ENCODE results near the gene PRKAB2. TPM values are rescaled to one million over a fixed set of nuclear protein-coding genes. Genes with fewer than 3 reads are reported as not detected.

The PRKAB2 gene
- total and polyA plus RNA-seq, 2 of the 13 experiments (the other 11 are each of a cell fraction or from before 2014, with no cell fraction given) = 44.0 to 118 TPM

- H2AFZ ChIP-seq (ENCODE audit: low read length) = no peak overlapping the region
- H3K4me3 ChIP-seq (replicated peaks in 1 of 3; ENCODE audit: insufficient read depth in 1 of 3, low read depth in 2 of 3, low read length in 3 of 3) = no peak overlapping the region
- no peak overlapping the region for H3K9ac ChIP-seq (ENCODE audit: insufficient read depth, low read depth, low read length)
- POLR2A ChIA-PET = no interaction called here
- H3K27me3 ChIP-seq (ENCODE audit: control insufficient read depth in 1 of 2, insufficient read depth in 2 of 2, low read length in 2 of 2) = no peaks in the 10 kb centered on the region
- no peak overlapping the region for H3K27ac ChIP-seq (ENCODE audit: extremely low read length, insufficient read depth, low read length)
- DNase-seq (ENCODE audit: low spot score) = no peak
- H4K20me1 ChIP-seq (ENCODE audit: insufficient read depth, low read length) = no peaks in the 10 kb centered on the region; the same call in 1 of the 2 replicates
- H3K4me2 ChIP-seq (ENCODE audit: low read depth, low read length) = no peak overlapping the region
- no peak for ATAC-seq
- intact Hi-C loops (cut with micrococcal nuclease; ENCODE audit: unreplicated experiment) (no loop called here), in situ Hi-C loops (cut with HindIII; ENCODE audit: extremely low pct_ligation_motif_present, low pct_unique_long_range_greater_than_20kb) (no loop called here)
- no peak for FAIRE-seq
- no TSS peak for BruUV-seq (replicated peaks)
- H3K79me2 ChIP-seq (ENCODE audit: insufficient read depth, low read length) = peaks cover 2% of the 10 kb centered on the region
- no peaks in the 10 kb centered on the region for H3K9me3 ChIP-seq (ENCODE audit: low read length)
- H3K4me1 ChIP-seq (ENCODE audit: insufficient read depth, low read length) = peaks cover 36% of the 10 kb centered on the region
- 97% methylated on average over 1 of the region's 1 CpG for WGBS (ENCODE audit: low lambda C conversion rate)
- TF ChIP-seq AGO2 (optimal IDR thresholded peaks at IDR 0.05; ENCODE audit: low read depth, low read length) (peak; percentile 84), EHMT2 (IDR thresholded peaks at IDR 0.05; ENCODE audit: borderline replicate concordance, low read depth, low read length) (no peak), RBFOX2 (IDR thresholded peaks at IDR 0.05; ENCODE audit: low read depth, low read length) (peak; percentile 83)
- H3K36me3 ChIP-seq (replicated peaks in 1 of 2; ENCODE audit: control insufficient read depth in 1 of 2, insufficient read depth in 2 of 2, low read length in 2 of 2) = peaks cover 10 to 44% of the 10 kb centered on the region in 2 experiments
- CTCF ChIA-PET (ENCODE audit: low intra/inter-chr PET ratio, low total read pairs) = interaction anchor here (0.9 kb wide), 1 partner anchor 35 kb away, joined by 3 read pairs; the partner anchor contains the start of gene PRKAB2
Measured at GRCh38 chr1:147207192-147207591, 34.9 kb upstream of the PRKAB2 start.

DNA sequence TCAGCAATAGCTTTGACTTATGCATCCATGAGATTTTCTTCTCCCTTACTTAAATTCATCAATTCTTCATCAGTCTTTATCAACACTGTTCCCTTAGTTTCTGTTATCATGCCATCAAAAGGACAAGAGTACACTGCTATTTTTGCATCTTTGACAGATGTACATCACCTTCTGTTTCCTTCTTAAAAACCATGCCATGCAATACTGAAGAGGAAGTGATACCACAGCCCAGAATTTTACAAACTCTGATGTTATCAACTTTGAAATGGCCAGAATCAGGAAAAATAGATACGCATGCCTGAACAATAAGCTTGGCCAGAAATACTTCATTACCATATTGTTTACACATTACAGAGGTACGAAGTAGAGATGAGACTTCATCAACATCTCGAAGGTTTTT lies 31.8 kb upstream of the PRKAB2 start:
- TF ChIP-seq ZNF367 (CRISPR knock-in tag; IDR thresholded peaks at IDR 0.05; ENCODE audit: borderline replicate concordance) (no peak), POLR2AphosphoS5 (IDR thresholded peaks at IDR 0.05; ENCODE audit: low read depth, low read length) (0 out of 2 replicates have a peak, but pooled peaks have one; percentile 23), ZNF776 (CRISPR knock-in tag; IDR thresholded peaks at IDR 0.05) (no peak)
- Histone ChIP-seq H3K27me3 (ENCODE audit: control insufficient read depth in 1 of 2, insufficient read depth in 2 of 2, low read length in 2 of 2) (no peaks in the 10 kb centered on the region), H3K9me3 (ENCODE audit: low read length) (no peaks in the 10 kb centered on the region), H3K79me2 (ENCODE audit: insufficient read depth, low read length) (no peaks in the 10 kb centered on the region), H3K4me1 (ENCODE audit: insufficient read depth, low read length) (peaks cover 5% of the 10 kb centered on the region; the same call in 1 of the 2 replicates), H3K4me3 (replicated peaks in 1 of 3; ENCODE audit: insufficient read depth in 1 of 3, low read depth in 2 of 3, low read length in 3 of 3) (no peak overlapping the region), H2AFZ (ENCODE audit: low read length) (no peak overlapping the region), H3K27ac (ENCODE audit: extremely low read length, insufficient read depth, low read length) (no peak overlapping the region), H3K36me3 (replicated peaks in 1 of 2; ENCODE audit: control insufficient read depth in 1 of 2, insufficient read depth in 2 of 2, low read length in 2 of 2) (peaks cover 10 to 40% of the 10 kb centered on the region in 2 experiments), H4K20me1 (ENCODE audit: insufficient read depth, low read length) (no peaks in the 10 kb centered on the region; the same call in 1 of the 2 replicates), H3K9ac (ENCODE audit: insufficient read depth, low read depth, low read length) (no peak overlapping the region), H3K4me2 (ENCODE audit: low read depth, low read length) (no peak overlapping the region)
- ATAC-seq = no peak
- in situ Hi-C loops (cut with HindIII; ENCODE audit: extremely low pct_ligation_motif_present, low pct_unique_long_range_greater_than_20kb) = no loop called here
- POLR2A ChIA-PET = no interaction called here
- no peak for DNase-seq (ENCODE audit: low spot score)
- CTCF ChIA-PET (ENCODE audit: low intra/inter-chr PET ratio, low total read pairs) = no interaction called here
- peak; percentile 15 for FAIRE-seq
- intact Hi-C loops (cut with micrococcal nuclease; ENCODE audit: unreplicated experiment) = loop anchor here (5.0 kb wide), 1 partner anchor 33 kb away; no protein-coding TSS in a partner anchor
- 100% methylated on average over 3 of the region's 3 CpGs for WGBS (ENCODE audit: low lambda C conversion rate)
- BruUV-seq (replicated peaks) = no TSS peak
